Brain pericyte (primary cell): ENCODE measurements around the gene SLC39A9.

Source experiments
- DNase-seq: peaks from one replicate; pipeline ENCODE4 v3.0.0-alpha.2; 2012; ENCODE audit warnings: low read depth, low spot score

Gene SLC39A9

GRCh38 chr14:69499436-69499835 is 100.9 kb downstream of the SLC39A9 start:
- DNase-seq = no peak

- no peak for DNase-seq
Observed at GRCh38 chr14:69500096-69500495, 101.6 kb downstream of the SLC39A9 start.

GRCh38 chr14:69500736-69501135 is 102.2 kb downstream of the SLC39A9 start:
- DNase-seq = no peak

- no peak for DNase-seq
Observed at GRCh38 chr14:69501423-69501838, 102.9 kb downstream of the SLC39A9 start.

- no peak for DNase-seq
Observed at GRCh38 chr14:69504775-69505174, 106.3 kb downstream of the SLC39A9 start.

- no peak for DNase-seq
Observed at GRCh38 chr14:69505338-69506240, 107.1 kb downstream of the SLC39A9 start.

GRCh38 chr14:69506241-69506595 is 107.7 kb downstream of the SLC39A9 start:
- DNase-seq = no peak
